B cell (primary cell): ENCODE measurements around the gene EEFSEC. TPM values are rescaled to one million over a fixed set of nuclear protein-coding genes. Genes with fewer than 3 reads are reported as not detected.

Experiments used
- ATAC-seq: fragments of 200-7000 bp; cut with Tn5 transposase; one replicate; pipeline ENCODE4 v1.10.0; 2021; ENCODE audit warnings: low read depth, mild to moderate bottlenecking, moderate number of reproducible peaks, moderate library complexity
- CTCF ChIA-PET: fragments of 350-600 bp; sonication (Branson Sonifier 250); formaldehyde crosslinking; loops from one replicate; lab custom pipeline; 2021; ENCODE audit warnings: antibody characterized with exemption, inconsistent platforms; lab: Charles Lee
- POLR2A ChIA-PET: fragments of 350-600 bp; sonication (Branson Sonifier 250); formaldehyde crosslinking; loops from one replicate; lab custom pipeline; 2021; ENCODE audit warnings: antibody characterized with exemption; lab: Charles Lee
- DNase-seq: peaks from one replicate; pipeline ENCODE4 v3.0.0; 2013
- H2AFZ ChIP-seq: 2 replicates; pipeline ENCODE4 v1.6.1; 2012; ENCODE audit warnings: mild to moderate bottlenecking, low read depth, low read length; ENCODE audit not compliant: insufficient read depth, poor library complexity, severe bottlenecking
- H3K27ac ChIP-seq, 2 donors: 1 replicate in 1 of 2; 2 replicates in 1 of 2; pipeline ENCODE4 v1.5.1; 2012 to 2013; ENCODE audit warnings: low read length in 2 of 2, mild to moderate bottlenecking in 2 of 2, moderate library complexity in 1 of 2
- H3K27me3 ChIP-seq, 4 experiments: fragments of 200-600 bp in 1 of 4; sonication (generic) in 1 of 4; replicated peaks in 1 of 4; 1 replicate in 2 of 4; 2 replicates in 2 of 4; pipeline versions ENCODE4 v1.6.1 to v1.7.0; 2013 to 2016; ENCODE audit warnings: low read length in 3 of 4, mild to moderate bottlenecking in 2 of 4, mixed read lengths in 1 of 4, moderate library complexity in 1 of 4; ENCODE audit not compliant: insufficient read depth in 4 of 4, control insufficient read depth in 3 of 4; ENCODE audit errors: control extremely low read depth in 1 of 4
- H3K36me3 ChIP-seq, 2 experiments: replicated peaks in 1 of 2; 1 replicate in 1 of 2; 2 replicates in 1 of 2; pipeline versions ENCODE4 v1.6.1 to v1.7.1; 2013; ENCODE audit warnings: low read length in 1 of 2; ENCODE audit not compliant: insufficient read depth in 2 of 2, control insufficient read depth in 1 of 2; ENCODE audit errors: control extremely low read depth in 1 of 2, extremely low read depth in 1 of 2
- H3K4me1 ChIP-seq, 2 donors: fragments of 200-600 bp in 1 of 2; sonication (generic) in 1 of 2; 1 replicate in 1 of 2; 2 replicates in 1 of 2; pipeline versions ENCODE4 v1.5.1 to v1.6.1; 2013 to 2017; ENCODE audit warnings: low read length in 2 of 2; ENCODE audit not compliant: control insufficient read depth in 2 of 2, insufficient read depth in 2 of 2
- H3K4me2 ChIP-seq: replicated peaks from 2 replicates; pipeline ENCODE3; 2012; ENCODE audit warnings: mild to moderate bottlenecking, low read depth, low read length; ENCODE audit not compliant: poor library complexity, severe bottlenecking
- H3K4me3 ChIP-seq, 5 experiments: fragments of 200-600 bp in 1 of 5; sonication (generic) in 1 of 5; 1 replicate in 3 of 5; 2 replicates in 2 of 5; pipeline versions ENCODE4 v1.5.1 to v1.7.0; 2011 to 2016; ENCODE audit warnings: low read length in 4 of 5, mild to moderate bottlenecking in 4 of 5, low read depth in 2 of 5, control low read depth in 1 of 5, moderate library complexity in 1 of 5; ENCODE audit not compliant: insufficient read depth in 1 of 5; ENCODE audit errors: control extremely low read depth in 1 of 5, extremely low read depth in 1 of 5
- H3K79me2 ChIP-seq: fragments of 200-600 bp; sonication (generic); one replicate; pipeline ENCODE4 v1.6.0; 2016; ENCODE audit warnings: low read length; ENCODE audit not compliant: control insufficient read depth, insufficient read depth
- H3K9ac ChIP-seq: fragments of 200-600 bp; sonication (generic); 2 replicates; pipeline ENCODE4 v1.6.1; 2017; ENCODE audit warnings: mild to moderate bottlenecking, low read length, moderate library complexity
- H3K9me3 ChIP-seq, 3 donors: one replicate each; pipeline versions ENCODE4 v1.6.1 to v1.7.1; 2013; ENCODE audit warnings: low read length in 2 of 3; ENCODE audit not compliant: control insufficient read depth in 2 of 3, insufficient read depth in 1 of 3; ENCODE audit errors: control extremely low read depth in 1 of 3
- H4K20me1 ChIP-seq: 2 replicates; pipeline ENCODE4 v1.6.0; 2012; ENCODE audit warnings: mild to moderate bottlenecking, low read length; ENCODE audit not compliant: insufficient read depth, control insufficient read depth, poor library complexity, severe bottlenecking
- H3K27ac Mint-ChIP-seq: one replicate; pipeline ENCODE4 v1.8.0; 2021; ENCODE audit warnings: mixed read lengths
- H3K27me3 Mint-ChIP-seq: one replicate; pipeline ENCODE4 v1.8.0; 2021; ENCODE audit warnings: mixed read lengths
- H3K4me1 Mint-ChIP-seq: one replicate; pipeline ENCODE4 v1.8.0; 2021; ENCODE audit warnings: mixed read lengths
- H3K4me3 Mint-ChIP-seq: one replicate; pipeline ENCODE4 v1.8.0; 2021; ENCODE audit warnings: mixed read lengths
- H3K9me3 Mint-ChIP-seq: one replicate; pipeline ENCODE4 v1.8.0; 2022; ENCODE audit warnings: mixed read lengths; ENCODE audit not compliant: insufficient read depth
- CTCF ChIP-seq: fragments of 200-600 bp; IDR thresholded peaks from one replicate; pipeline ENCODE4 v1.8.0; 2022; ENCODE audit warnings: antibody characterized with exemption, mild to moderate bottlenecking
- EZH2 ChIP-seq: IDR thresholded peaks from 2 replicates; pipeline ENCODE4 v1.6.1; 2012; ENCODE audit warnings: borderline replicate concordance, low read depth, mild to moderate bottlenecking, moderate library complexity, low read length; ENCODE audit not compliant: insufficient read depth, poor library complexity, severe bottlenecking
- WGBS: methylation state at CpG from one replicate; pipeline ENCODE4 v1.1.5; 2013; ENCODE audit warnings: missing lambda C conversion rate; ENCODE audit not compliant: insufficient coverage; 5-methylcytosine and 5-hydroxymethylcytosine counted together
- intact Hi-C: fragments of 100-400 bp; cut with micrococcal nuclease; formaldehyde crosslinking; loops from one replicate; pipeline ENCODE4 v1.10.0; 2022
- polyA plus RNA-seq: library from polyadenylated mRNA; depleted of rRNA; stranded (reverse); fragments of >200 nt; gene quantifications from 2 replicates; pipeline ENCODE4 v1.2.3, GENCODE V29; 2012
- total RNA-seq, 2 donors: library from RNA; stranded (reverse); fragments of 120-200 nt in 1 of 2; gene quantifications; 1 replicate in 1 of 2; 2 replicates in 1 of 2; pipeline versions ENCODE4 v1.2.3 to v1.2.4, GENCODE V29; 2013 to 2022

Gene EEFSEC
- total and polyA plus RNA-seq, 2 donors (not counting 1 experiment from before 2014, with no cell fraction given), result 17.9 to 18.4 TPM

- H3K27ac Mint-ChIP-seq, result no peak overlapping the region
- no peak for TF ChIP-seq EZH2
- no peak for TF ChIP-seq CTCF
- ChIA-PET POLR2A (no interaction called here), CTCF (no interaction called here)
- intact Hi-C loops, result no loop called here
- DNase-seq (no peak), ATAC-seq (no peak)
- Histone ChIP-seq H3K27me3 (no peaks in the 10 kb centered on the region), H3K36me3 (no peaks in the 10 kb centered on the region), H2AFZ (no peak overlapping the region), H4K20me1 (peaks cover 21% of the 10 kb centered on the region), H3K4me3 (no peak overlapping the region), H3K79me2 (peaks cover 55% of the 10 kb centered on the region), H3K4me2 (no peak overlapping the region), H3K9me3 (no peaks in the 10 kb centered on the region), H3K4me1 (peaks cover 4 to 5% of the 10 kb centered on the region in 2 donors), H3K9ac (no peak overlapping the region), H3K27ac (no peak overlapping the region)
- H3K4me1 Mint-ChIP-seq, result peaks cover 27% of the 10 kb centered on the region
- H3K9me3 Mint-ChIP-seq, result no peaks in the 10 kb centered on the region
- no peak overlapping the region for H3K4me3 Mint-ChIP-seq
- H3K27me3 Mint-ChIP-seq, result no peaks in the 10 kb centered on the region
- 96% methylated on average over 4 of the region's 8 CpGs for WGBS
Measured at GRCh38 chr3:128173200-128173599, 19.9 kb downstream of the EEFSEC start.

GRCh38 chr3:128173849-128174248 lies 20.6 kb downstream of the EEFSEC start:
- intact Hi-C loops, result no loop called here
- no peaks in the 10 kb centered on the region for H3K27me3 ChIP-seq
- H2AFZ ChIP-seq, result no peak overlapping the region
- no peak for ATAC-seq
- H3K4me2 ChIP-seq, result no peak overlapping the region
- TF ChIP-seq CTCF (no peak), EZH2 (no peak)
- H3K27ac ChIP-seq, result no peak overlapping the region
- H3K4me3 ChIP-seq, result no peak overlapping the region
- peaks cover 22% of the 10 kb centered on the region for H3K4me1 Mint-ChIP-seq
- CTCF ChIA-PET, result no interaction called here
- peaks cover 4 to 5% of the 10 kb centered on the region in 2 donors for H3K4me1 ChIP-seq
- H3K36me3 ChIP-seq, result no peaks in the 10 kb centered on the region
- H3K9me3 ChIP-seq, result no peaks in the 10 kb centered on the region
- H3K9me3 Mint-ChIP-seq, result no peaks in the 10 kb centered on the region
- H3K79me2 ChIP-seq, result peaks cover 48% of the 10 kb centered on the region
- H3K9ac ChIP-seq, result no peak overlapping the region
- no peak overlapping the region for H3K27ac Mint-ChIP-seq
- DNase-seq, result no peak
- WGBS, result 94% methylated on average over 6 of the region's 7 CpGs
- POLR2A ChIA-PET, result no interaction called here
- no peaks in the 10 kb centered on the region for H3K27me3 Mint-ChIP-seq
- H3K4me3 Mint-ChIP-seq, result no peak overlapping the region
- H4K20me1 ChIP-seq, result peaks cover 21% of the 10 kb centered on the region
